ENCODE data around the gene TRAPPC14. TPM values are rescaled to one million over a fixed set of nuclear protein-coding genes. Genes with fewer than 3 reads are reported as not detected.

TRAPPC14 gene
- total and polyA plus RNA-seq, 2 of the 13 experiments (the other 11 are each of a cell fraction or from before 2014, with no cell fraction given): 4.7 to 9.6 TPM

DNA sequence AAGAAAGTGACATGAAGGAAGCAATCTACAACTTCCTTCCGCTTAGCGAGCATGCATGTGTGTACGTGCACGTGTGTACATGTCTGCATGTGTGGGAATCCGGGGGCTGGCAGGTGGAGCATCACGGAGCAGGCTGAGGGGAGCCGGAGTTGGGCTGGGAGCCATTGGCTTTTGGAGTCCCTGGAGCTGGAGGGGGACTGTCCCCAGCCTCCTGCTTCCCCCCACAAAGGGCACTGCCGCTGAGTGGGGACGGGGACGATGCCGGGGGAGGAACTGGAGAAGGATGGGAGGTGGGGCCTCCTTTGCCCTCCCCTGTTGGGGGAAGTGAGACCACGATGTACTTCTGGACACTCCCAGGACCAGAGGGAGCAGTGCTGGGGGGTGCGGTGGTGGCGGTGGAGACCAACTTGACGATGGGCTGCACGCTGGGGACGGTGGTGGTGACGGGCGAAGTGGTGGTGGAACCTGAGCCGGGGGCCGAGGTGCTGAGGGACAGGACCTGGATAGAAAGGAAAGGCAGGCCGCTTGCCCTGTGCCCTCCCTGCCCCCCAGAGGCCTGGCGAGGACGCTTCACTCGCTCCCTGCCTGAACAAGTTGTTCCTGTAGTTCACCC is 51.3 kb downstream of the TRAPPC14 start:
- Histone ChIP-seq H3K4me1 (ENCODE audit: insufficient read depth, low read length) (peaks cover 16% of the 10 kb centered on the region), H3K9ac (ENCODE audit: insufficient read depth, low read depth, low read length) (no peak overlapping the region), H3K27ac (ENCODE audit: extremely low read length, insufficient read depth, low read length) (no peak overlapping the region), H3K27me3 (ENCODE audit: control insufficient read depth in 1 of 2, insufficient read depth in 2 of 2, low read length in 2 of 2) (no peaks in the 10 kb centered on the region), H3K36me3 (replicated peaks in 1 of 2; ENCODE audit: control insufficient read depth in 1 of 2, insufficient read depth in 2 of 2, low read length in 2 of 2) (peaks cover 10 to 30% of the 10 kb centered on the region in 2 experiments; a peak in 4 of 5 replicates), H4K20me1 (ENCODE audit: insufficient read depth, low read length) (no peaks in the 10 kb centered on the region), H3K4me3 (replicated peaks in 1 of 3; ENCODE audit: insufficient read depth in 1 of 3, low read depth in 2 of 3, low read length in 3 of 3) (no peak overlapping the region), H3K9me3 (ENCODE audit: low read length) (no peaks in the 10 kb centered on the region), H3K4me2 (ENCODE audit: low read depth, low read length) (no peak overlapping the region), H2AFZ (ENCODE audit: low read length) (no peak overlapping the region), H3K79me2 (ENCODE audit: insufficient read depth, low read length) (no peaks in the 10 kb centered on the region)
- CTCF ChIA-PET (ENCODE audit: low intra/inter-chr PET ratio, low total read pairs): no interaction called here
- POLR2A ChIA-PET: no interaction called here
- intact Hi-C loops (cut with micrococcal nuclease; ENCODE audit: unreplicated experiment): no loop called here
- FAIRE-seq: no peak
- in situ Hi-C loops (cut with HindIII; ENCODE audit: extremely low pct_ligation_motif_present, low pct_unique_long_range_greater_than_20kb): no loop called here
- 97% methylated on average over 24 of the region's 25 CpGs for WGBS (ENCODE audit: low lambda C conversion rate)
- BruUV-seq (replicated peaks): TSS peak; percentile 61
- TF ChIP-seq NFATC3 (CRISPR knock-in tag; IDR thresholded peaks at IDR 0.05) (no peak), RBFOX2 (IDR thresholded peaks at IDR 0.05; ENCODE audit: low read depth, low read length) (peak; percentile 17; the same call in 1 of the 2 replicates)
- no peak for ATAC-seq
- no peak for DNase-seq (ENCODE audit: low spot score)

- ChIA-PET POLR2A (no interaction called here), CTCF (ENCODE audit: low intra/inter-chr PET ratio, low total read pairs) (no interaction called here)
- intact Hi-C loops (cut with micrococcal nuclease; ENCODE audit: unreplicated experiment): no loop called here
- FAIRE-seq (no peak), ATAC-seq (no peak), DNase-seq (ENCODE audit: low spot score) (no peak)
- H3K27ac ChIP-seq (ENCODE audit: extremely low read length, insufficient read depth, low read length): no peak overlapping the region
- no peaks in the 10 kb centered on the region for H4K20me1 ChIP-seq (ENCODE audit: insufficient read depth, low read length)
- no peak overlapping the region for H3K9ac ChIP-seq (ENCODE audit: insufficient read depth, low read depth, low read length)
- in situ Hi-C loops (cut with HindIII; ENCODE audit: extremely low pct_ligation_motif_present, low pct_unique_long_range_greater_than_20kb): no loop called here
- H3K79me2 ChIP-seq (ENCODE audit: insufficient read depth, low read length): no peaks in the 10 kb centered on the region
- H3K36me3 ChIP-seq (replicated peaks in 1 of 2; ENCODE audit: control insufficient read depth in 1 of 2, insufficient read depth in 2 of 2, low read length in 2 of 2): peaks cover 10 to 25% of the 10 kb centered on the region in 2 experiments; a peak in 4 of 5 replicates
- no peak overlapping the region for H3K4me2 ChIP-seq (ENCODE audit: low read depth, low read length)
- H3K4me1 ChIP-seq (ENCODE audit: insufficient read depth, low read length): peaks cover 13% of the 10 kb centered on the region; the same call in 1 of the 2 replicates
- no peak overlapping the region for H3K4me3 ChIP-seq (replicated peaks in 1 of 3; ENCODE audit: insufficient read depth in 1 of 3, low read depth in 2 of 3, low read length in 3 of 3)
- H3K27me3 ChIP-seq (ENCODE audit: control insufficient read depth in 1 of 2, insufficient read depth in 2 of 2, low read length in 2 of 2): no peaks in the 10 kb centered on the region
- H2AFZ ChIP-seq (ENCODE audit: low read length): no peak overlapping the region
- TF ChIP-seq RBFOX2 (IDR thresholded peaks at IDR 0.05; ENCODE audit: low read depth, low read length) (0 out of 2 replicates have a peak, but pooled peaks have one; percentile 18), AKAP8 (CRISPR knock-in tag; IDR thresholded peaks at IDR 0.05) (no peak)
- 94% methylated on average over 17 of the region's 17 CpGs for WGBS (ENCODE audit: low lambda C conversion rate)
- no peaks in the 10 kb centered on the region for H3K9me3 ChIP-seq (ENCODE audit: low read length)
- no TSS peak for BruUV-seq (replicated peaks)
These were observed 51.9 kb downstream of the TRAPPC14 start for GRCh38 chr7:100106633-100107032.

All from HepG2 (cell line).